Measurements from ENCODE around the gene SH2D3C.

The SH2D3C gene

DNA sequence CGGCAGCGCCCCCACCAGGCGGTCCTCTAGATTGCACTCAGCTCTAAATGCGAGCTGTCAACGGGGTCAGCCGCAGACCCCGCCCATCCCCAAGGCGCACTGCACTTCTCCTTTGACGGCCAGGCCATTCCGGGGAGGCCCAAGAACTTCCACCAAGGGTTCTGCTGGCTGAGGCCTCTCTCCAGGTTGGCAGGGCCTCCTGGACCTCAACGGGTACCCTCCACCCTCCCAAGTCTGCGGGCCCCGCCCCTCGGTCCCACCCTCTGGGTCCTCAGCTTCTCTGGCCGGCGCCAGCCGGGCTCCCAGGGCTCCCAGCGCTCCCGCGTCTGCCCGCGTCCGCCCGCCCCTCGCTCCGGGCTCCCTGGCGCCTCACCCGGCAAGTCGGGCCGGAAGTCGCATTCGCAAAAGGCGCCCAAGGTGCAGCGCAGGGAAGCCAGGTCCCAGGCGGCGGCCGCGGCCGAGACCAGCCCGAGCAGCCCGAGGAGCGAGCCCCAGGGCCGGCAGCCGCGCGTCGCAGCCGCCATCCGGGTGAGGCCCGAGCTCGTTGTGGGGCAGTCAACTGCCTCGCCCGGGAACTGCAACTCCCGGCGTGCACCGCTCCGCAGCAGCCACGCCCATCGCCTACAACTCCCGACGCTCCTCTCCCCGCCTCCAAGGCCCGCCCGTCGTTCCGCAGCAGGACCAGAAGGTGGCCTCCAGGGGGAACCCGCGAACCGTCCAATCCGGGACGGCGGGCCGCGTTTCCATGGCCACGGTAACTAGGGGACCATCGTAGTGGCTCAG, 43.5 kb downstream of the SH2D3C start, which contains the start of gene TOR2A:
Gene TOR2A (minus strand): TSS at position 548 of the 783 bp plus-strand sequence. CDS start 24 bp downstream, at position 524.
- peak; percentile 98 for DNase-seq (ENCODE audit: low read depth)
- TF ChIP-seq, protein P1, sequence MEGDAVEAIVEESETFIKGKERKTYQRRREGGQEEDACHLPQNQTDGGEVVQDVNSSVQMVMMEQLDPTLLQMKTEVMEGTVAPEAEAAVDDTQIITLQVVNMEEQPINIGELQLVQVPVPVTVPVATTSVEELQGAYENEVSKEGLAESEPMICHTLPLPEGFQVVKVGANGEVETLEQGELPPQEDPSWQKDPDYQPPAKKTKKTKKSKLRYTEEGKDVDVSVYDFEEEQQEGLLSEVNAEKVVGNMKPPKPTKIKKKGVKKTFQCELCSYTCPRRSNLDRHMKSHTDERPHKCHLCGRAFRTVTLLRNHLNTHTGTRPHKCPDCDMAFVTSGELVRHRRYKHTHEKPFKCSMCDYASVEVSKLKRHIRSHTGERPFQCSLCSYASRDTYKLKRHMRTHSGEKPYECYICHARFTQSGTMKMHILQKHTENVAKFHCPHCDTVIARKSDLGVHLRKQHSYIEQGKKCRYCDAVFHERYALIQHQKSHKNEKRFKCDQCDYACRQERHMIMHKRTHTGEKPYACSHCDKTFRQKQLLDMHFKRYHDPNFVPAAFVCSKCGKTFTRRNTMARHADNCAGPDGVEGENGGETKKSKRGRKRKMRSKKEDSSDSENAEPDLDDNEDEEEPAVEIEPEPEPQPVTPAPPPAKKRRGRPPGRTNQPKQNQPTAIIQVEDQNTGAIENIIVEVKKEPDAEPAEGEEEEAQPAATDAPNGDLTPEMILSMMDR (IDR thresholded peaks at IDR 0.05; ENCODE audit: low read length, missing control alignments), result peak; percentile 93
- H3K4me3 ChIP-seq (replicated peaks; ENCODE audit: low read depth, low read length), result peak within 1 kb of the TSS; percentile 70

DNA sequence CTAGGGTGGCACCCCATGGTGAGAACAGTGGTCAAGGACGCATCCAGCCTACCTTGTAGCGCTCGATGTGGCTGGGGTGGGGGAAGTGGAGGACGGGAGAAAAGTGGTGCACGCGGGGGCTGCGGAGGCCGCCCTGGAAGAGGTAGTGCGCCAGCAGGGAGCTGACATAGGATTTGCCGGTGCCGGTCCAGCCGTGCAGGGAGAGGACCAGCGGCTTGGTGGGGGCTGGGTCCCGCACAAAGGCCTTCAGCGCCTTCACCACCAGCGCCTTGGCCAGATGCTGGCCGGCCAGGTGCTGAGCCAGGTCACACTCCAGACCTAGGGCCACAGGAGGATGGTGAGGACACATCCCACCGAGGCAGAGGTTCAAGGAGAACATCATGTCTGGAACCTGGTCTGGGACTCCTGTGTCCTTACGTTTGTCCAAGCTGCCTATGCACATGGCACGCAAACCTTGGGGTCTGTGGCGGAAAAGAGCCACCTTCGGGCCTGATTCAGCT, 44.2 kb downstream of the SH2D3C start:
- TF ChIP-seq, protein P1 (IDR thresholded peaks at IDR 0.05; ENCODE audit: low read length, missing control alignments), result no peak
- peak overlapping the region; percentile 70 for H3K4me3 ChIP-seq (replicated peaks; ENCODE audit: low read depth, low read length)
- DNase-seq (ENCODE audit: low read depth), result no peak

DNA sequence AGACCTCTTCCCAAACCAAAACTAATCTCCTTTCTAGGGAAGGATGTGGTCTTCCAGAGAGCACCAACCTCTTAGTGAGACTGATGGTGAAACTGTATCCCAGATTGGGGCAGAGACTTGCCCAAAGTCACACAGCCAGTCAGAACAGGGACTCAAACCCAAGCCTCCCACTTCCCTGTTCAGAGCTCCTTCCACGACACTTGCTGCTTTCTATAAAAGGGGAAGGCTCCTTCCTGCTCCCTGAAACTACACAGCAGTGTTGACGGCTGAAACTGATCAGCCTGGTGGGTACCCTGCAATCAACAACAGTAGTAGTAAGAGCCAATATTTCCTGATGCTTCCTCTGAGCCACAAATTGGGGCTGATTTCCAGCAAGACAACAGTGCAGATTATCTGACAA, 44.9 kb downstream of the SH2D3C start:
- no peak overlapping the region for H3K4me3 ChIP-seq (replicated peaks; ENCODE audit: low read depth, low read length)
- DNase-seq (ENCODE audit: low read depth), result no peak
- TF ChIP-seq, protein P1 (IDR thresholded peaks at IDR 0.05; ENCODE audit: low read length, missing control alignments), result no peak

DNA sequence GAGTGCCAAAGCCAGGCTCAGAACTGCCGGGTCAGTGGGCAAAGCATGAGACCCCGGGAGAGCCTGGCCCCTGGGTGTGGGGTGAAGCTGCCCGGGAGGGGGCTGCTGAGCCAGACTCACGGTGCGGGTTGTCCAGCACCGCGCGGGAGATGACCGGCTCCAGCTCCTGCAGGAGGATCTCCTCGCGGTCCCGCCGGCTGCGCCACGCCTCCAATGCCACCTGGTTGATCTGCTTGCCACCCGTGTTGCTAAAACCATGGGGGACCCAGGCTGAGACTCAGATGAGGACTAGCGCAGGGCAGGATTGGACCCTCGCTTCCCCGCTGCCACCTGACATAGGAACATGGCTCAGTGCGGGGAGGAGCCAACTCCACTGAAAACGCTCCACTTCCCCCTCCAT, 46.0 kb downstream of the SH2D3C start:
- TF ChIP-seq, protein P1 (IDR thresholded peaks at IDR 0.05; ENCODE audit: low read length, missing control alignments), result no peak
- no peak for DNase-seq (ENCODE audit: low read depth)

DNA sequence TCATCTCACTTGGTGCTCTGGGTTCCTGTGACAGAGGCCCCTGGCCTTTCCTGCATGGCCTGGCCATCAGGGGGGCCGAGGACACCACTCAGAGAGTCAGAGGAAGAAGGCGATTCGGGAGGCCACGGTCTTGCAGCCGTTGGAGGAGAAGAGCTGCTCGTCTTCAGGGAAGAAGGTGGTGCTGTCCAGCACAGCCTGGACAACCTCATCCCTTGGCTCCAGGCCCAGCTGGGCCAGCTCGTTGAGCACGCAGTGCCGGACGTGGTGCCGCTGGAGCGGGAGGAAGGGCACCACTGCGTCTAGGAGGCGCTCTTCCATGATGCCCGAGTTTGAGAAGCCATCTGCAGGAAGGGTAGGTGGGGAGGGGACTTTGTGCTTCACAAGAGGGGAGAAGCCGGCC, 46.5 kb downstream of the SH2D3C start:
- TF ChIP-seq, protein P1 (IDR thresholded peaks at IDR 0.05; ENCODE audit: low read length, missing control alignments), result no peak
- H3K4me3 ChIP-seq (replicated peaks; ENCODE audit: low read depth, low read length), result no peak overlapping the region
- no peak for DNase-seq (ENCODE audit: low read depth)

More for the DNA sequence above, 46.0 kb downstream of the SH2D3C start:
- H3K4me3 ChIP-seq (replicated peaks; ENCODE audit: low read depth, low read length), result no peak overlapping the region

DNA sequence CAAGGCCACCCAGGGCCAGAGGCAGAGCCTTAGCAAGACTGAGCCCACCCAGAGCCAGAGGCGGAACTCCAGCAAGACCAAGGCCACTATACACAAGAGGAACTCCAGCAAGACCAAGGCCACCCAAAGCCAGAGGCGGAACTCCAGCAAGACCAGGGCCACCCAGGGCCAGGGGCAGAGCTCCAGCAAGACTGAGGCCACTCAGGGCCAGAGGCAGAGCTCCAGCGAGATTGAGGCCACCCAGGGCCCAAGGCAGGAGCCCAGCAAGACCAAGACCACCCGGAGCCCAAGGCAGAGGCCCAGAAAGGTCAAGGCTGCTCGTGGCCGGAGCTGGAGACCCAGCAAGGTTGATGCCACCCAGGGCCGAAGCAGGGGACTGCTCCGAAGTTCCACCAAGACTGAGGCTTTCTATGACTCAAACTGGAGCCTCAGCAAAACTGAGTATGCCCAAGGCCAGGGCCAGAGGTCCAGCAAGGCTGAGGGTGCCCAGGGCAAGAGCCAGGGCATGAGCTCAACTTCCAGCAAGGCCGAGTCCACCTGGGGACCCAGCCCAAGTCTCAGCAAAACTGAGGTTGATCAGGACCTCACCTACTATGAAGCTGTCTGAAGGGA, 47.6 kb downstream of the SH2D3C start:
- DNase-seq (ENCODE audit: low read depth), result no peak
- TF ChIP-seq, protein P1 (IDR thresholded peaks at IDR 0.05; ENCODE audit: low read length, missing control alignments), result no peak
- no peak overlapping the region for H3K4me3 ChIP-seq (replicated peaks; ENCODE audit: low read depth, low read length)
